GM21390 (cell line): ENCODE results near the gene TARBP1.
"Not testable (repeated sequence)": the region's sequence is repeated elsewhere in the genome, so short reads cannot be mapped to it uniquely, and the experiment has no call there.

Source experiments
- ATAC-seq: cut with Tn5 transposase; IDR thresholded peaks from one replicate; pipeline ENCODE4 v1.9.1; 2021; ENCODE audit not compliant: unreplicated experiment

The TARBP1 gene

DNA sequence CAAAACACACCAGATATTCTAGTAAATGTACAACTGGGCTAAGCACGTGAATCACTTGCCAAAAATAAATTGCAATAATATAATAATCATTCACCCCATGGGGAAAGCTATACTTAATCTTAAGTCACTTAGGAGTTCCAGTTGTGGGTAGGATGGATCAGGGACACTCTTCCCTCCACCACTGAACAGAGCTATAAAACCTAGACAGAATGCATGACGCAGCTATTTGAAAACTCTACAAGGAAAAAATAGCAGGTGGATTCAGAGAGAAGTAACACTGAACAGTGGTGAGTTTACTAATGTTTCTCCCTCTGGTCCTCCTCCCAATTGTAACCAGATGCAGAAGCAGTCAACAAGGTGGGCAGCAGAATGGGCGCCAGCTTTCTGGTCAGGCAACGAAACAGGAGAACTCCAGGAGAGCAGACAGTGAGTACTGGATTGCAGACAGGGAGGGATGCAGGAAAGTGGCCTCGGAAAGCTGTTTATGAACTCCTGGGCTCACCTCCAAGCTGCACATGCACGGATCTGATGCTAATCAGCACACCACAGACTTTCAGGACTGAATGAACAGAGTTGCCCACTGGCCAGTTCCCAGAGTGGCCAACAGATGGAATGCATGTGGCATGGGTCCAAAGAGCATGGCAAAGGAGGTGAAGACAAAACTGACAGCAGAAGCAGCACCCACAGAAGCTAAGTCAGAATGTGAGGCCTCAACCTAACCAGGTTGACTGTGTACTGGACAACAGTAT, 41.4 kb downstream of the TARBP1 start:
- no peak for ATAC-seq

DNA sequence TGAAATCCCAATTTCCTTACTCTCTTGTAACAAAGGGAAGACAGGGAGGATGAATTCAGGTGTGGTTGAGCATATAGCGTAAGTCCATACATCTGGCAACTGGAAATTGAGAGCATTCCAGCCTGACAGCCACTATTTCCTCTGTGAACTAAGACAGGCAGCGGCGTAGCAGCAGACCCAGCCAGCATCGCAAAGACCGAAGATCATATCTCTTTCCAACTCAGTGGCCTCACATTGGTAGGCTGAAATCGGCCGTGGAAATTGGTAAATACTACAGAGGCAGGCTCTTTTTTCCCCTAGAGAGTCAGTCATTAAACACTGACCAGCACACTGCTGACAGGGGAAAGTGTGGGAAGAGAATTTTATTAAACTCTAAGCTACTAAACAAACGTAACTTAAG, 43.4 kb downstream of the TARBP1 start:
- no peak for ATAC-seq

DNA sequence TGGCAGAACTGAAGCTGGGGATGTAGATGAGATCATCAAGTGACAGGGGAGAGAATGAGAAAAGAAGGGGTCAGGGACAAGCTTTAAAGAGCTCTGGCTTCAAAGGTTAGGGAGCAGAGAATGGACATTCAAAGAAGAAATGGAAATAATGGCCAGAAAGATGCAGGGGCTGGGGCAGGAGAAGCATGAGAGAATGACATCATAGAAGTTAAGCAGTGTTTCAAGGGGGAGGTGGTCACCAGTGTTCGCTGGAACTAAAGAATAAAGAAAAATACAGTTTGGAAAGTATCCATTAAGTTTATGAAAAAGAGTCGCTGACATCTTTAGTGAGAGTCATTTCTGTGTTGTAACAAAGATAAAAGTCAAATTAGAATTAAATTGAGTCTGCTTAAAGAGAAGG, 44.3 kb downstream of the TARBP1 start:
- no peak for ATAC-seq

DNA sequence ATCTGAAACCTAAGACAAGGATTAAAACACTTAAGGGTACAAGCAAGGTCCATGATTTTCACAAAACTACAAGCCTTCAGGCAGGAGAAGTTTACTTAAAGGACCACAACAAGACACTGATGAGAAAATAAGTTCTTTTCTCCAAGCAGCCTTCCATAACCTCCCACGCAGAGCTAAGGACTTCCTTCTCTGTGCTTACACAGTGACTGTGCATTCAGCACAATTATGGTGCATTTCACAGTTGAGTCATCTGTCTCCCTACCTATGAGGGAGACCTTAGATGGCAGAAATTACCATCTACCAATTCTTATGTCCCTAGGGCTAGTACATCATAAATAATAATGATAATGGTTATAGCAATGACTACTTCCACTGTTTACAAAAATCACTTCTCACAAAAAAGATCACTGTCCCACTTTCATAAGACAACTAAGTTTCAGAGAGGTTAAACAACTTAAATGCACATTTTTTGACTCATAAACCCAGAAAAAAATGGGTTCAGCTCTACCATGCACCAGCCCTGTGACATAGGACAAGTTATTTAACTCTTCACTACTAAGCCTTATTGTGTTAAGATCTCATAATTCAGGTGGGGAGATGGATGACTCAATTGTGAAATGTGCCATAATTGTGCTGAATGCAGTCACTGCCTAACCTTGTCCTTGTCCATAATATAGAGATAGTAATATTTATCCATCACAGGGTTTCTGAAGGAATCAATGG, 45.3 kb downstream of the TARBP1 start:
- ATAC-seq = peak; percentile 61

DNA sequence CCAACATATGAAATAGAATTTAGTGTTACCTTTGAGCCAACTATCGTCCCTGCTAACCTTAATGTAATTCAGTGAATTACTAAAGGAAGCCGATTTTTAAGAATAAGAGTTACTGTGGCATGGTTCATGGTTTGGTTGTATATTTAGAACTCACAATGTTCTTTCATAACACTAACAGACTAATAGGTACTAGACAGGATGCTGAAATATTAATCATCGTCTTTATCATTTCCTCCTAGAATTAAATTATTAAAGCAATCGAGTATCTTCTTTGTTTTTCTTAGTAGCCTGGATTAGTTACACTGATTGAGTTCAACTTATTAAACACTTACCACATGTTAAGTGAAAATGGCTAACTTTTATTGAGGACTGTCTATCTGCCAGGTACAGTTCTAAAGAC, 47.7 kb downstream of the TARBP1 start:
- no peak for ATAC-seq

DNA sequence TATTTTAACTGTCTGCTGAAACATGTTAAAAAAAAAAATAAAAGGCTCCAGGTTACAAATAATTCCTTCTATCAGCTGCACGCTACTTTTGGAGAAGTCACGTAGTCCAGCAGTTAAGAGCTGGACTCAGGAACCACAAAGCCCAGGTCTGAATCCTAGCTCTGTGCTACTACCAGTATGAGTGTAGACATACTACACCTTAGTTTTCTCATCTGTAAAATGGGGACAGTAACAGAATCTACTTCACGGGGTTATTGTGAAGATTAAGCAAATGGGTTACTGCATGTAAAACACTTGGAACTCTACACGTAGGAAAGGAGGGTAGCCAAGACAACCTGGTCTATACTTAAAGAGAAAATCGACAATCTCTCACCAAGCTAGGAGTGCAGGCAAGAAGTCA, 48.3 kb downstream of the TARBP1 start:
- ATAC-seq = no peak

DNA sequence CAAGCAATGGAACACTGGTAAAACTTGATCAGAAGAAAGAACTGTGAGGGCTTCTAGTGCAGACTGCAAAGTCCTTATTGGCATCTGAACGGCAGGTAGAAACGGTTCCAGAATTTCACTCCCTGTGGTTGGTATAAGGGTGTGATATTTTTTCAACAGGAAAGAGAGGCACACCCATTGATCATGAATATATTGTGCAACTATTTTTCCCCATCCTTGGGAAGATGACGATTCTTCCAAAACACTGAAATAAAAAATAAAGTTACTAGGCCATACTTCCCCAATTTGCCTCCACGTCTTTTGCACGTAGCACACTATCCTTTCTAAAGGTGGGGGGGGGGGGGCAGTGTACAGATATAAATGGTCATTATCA, 49.6 kb downstream of the TARBP1 start:
- no peak for ATAC-seq

DNA sequence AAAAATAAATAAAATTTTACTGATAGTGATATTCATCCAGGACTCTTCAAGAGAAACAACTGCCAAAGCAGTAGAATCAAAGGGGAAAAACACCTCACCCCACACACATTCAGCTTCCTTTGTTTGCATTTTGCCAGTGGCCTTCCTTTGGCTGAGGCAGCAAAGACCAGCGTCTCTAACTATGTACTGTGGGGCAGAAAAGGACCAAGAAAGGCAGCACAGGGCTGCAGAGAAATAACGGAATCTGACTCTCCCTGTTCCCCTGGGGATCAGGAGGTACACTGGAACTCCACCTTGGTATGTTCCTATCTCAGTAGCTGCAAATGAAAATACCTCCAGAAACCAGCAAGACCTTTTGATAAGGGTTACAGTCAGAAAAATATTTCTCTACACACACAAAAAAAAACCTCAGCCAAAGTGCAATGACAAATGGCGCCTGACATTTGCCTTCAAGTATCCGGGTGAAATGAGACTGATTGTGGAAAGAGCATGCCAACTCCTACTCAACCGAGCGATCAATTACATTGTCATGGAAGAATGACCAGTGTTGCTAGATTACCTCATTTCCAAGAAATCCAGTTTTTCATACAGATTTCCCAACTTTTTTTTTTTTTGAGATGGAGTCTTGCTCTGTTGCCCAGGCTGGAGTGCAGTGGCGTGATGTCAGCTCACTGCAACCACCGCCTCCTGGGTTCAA, 50.9 kb downstream of the TARBP1 start:
- ATAC-seq = no peak

DNA sequence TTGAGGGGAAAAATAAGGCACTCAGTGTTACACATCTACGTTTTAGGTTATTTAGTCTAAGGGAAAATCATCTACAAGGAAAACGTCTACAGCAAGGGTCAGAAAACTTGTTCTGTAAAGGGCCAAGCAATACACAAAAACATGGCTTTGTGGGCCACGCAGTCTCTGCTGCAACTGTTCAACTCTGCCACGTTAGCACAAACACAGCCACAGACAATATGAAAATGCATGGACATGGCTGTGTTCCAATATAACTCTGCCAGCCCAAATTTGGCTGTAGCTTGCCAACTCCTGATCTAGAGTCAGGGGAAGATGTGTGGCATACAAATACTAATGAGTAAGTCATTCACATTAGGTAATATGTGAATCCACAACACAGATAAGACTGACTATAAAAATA, 65.0 kb downstream of the TARBP1 start:
- ATAC-seq = no peak

DNA sequence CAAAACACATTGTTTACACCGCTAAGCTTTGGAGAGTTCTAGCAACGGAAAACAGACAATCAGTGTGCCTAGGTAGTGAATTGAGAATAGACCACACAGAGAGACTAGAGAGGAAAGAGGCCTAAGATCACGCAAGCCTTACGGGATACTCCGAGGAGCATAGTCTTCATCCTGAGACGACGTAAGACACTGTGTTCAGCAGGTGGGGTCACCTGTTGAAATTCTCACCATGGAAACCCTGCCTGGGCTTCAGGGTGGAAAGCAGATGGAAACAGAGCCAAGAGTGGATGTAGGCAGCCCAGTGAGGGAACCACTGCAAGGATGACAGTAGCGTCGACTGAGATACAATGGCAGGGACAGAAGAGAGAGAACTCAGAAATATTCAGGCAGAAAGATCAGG, 65.5 kb downstream of the TARBP1 start:
- ATAC-seq = no peak

DNA sequence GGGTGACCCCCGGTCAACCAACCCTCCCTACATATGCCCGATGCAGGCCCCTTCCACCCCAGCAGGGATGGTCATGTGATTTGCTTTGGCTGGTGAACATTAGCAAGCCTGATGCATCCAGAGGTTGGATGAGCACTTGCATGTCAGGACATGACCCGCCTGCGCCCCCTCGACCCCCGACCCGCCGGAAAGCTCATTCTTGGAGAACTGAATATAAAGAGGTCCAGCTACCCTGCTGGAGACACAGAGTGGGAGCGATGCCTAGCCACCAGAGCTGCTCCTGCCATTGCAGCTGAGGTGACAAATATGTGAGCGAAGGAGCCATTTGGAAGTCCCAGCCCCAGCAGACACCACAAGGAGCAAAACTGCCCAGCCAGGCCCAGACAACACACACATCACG, 66.1 kb downstream of the TARBP1 start:
- ATAC-seq = no peak

DNA sequence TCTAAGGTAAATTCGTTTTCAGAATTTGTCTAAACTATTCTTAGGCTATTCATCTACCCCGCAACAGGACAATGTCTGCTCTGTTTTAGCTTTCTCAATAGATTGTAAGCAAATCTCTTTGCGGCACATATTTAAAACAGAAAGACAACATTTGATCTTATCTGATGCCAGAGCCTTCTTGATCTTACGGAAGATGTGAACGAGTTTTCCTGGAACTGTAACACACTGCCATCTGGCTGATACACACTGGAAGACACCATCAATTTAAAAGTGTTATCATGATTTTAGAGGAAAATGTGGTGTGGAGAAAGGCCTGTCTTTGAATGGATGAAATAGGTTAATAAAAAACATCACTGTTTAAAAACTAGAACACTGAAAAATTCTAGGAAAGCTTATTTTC, 69.7 kb downstream of the TARBP1 start:
- no peak for ATAC-seq

DNA sequence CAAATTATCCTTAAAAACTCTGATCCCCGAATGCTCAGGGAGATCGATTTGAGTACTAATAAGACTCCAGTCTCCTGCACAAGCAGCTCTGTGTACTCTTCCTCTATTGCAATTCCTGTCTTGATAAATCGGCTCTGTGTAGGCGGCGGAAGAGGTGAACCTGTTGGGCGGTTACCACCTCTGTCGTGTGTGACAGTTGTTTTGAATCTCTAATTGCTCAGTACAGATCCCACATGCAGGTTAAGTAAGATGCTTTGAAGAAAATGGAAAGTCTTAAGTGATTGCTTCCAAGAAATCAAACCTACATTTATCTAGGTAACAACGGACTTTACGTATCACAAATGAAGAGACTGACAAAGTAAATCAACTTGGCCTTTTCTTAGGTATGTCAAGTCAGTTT, 70.2 kb downstream of the TARBP1 start:
- ATAC-seq = no peak

DNA sequence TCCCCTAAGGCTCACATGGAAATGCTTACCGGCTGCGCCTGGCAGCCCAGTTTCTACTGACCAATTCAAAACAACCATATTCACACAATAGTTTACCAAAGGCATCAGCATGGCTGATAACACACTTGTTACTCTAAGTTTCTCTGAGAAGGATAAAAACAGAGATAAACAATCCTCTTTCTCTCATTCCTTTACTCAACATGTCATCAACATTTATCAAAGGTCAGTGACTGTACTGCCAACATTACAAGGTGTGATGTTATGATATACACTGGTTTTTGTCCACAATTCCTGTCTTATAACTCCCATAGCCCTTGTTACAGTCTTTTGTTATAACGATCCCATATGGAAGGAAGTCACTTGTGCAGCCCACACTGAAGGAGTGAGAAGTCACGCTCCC, 72.1 kb downstream of the TARBP1 start:
- no peak for ATAC-seq

DNA sequence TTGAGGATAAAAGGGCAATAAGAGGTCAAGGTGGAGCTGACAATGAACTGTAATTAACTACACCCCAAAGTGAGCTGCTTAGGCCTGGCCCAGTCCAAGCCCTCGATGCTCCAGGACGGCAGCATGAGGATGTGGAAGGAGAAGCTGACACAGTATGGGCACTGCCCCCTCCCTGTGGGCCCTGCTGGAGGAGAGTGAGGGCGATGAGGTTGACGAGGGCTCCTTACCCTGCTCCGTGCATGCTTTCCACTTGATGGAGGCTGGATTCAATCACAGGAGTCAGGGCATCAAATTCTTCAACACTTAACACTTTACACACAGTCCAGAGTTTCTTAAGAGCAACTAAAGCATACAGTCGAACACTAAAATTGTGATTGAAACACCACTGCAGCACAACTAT, 73.3 kb downstream of the TARBP1 start:
- no peak for ATAC-seq

DNA sequence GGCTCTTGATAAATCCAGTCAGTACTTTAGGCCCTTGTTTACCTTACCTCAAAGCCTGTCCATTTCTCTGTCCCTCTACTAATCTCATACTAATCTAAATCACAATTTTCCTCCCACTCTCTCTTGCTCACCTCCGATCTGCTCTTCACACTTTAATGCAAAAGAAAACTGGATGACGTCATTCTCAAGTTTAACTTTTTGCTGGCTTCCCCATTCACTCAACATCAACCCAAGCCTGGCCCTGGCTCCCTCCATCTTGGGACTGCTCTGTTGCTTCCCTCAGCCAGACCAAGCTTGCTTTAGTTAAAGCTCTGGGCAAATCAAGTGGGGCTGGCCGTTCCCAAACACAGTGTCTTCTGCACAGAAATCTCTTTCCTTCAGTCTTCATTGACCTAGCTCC, 76.0 kb downstream of the TARBP1 start:
- no peak for ATAC-seq

DNA sequence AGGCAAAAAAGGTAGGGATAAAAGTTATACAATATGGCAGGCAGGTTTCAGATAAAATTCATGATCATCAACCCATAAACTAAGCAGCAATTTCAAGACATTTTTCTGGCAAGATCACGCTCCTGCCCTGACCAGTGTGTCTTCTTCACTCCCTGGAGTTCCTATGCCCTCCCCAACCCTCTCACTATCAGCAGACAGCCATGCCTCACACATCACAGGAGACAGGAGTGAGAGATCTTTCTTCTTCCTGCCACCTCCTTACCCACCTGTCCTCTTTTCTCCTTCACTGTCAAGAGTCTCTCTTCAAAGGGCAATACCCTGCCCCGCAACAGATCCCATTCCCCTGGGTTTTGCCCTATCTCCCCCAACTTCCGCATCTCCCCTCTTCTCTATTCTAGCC, 77.3 kb downstream of the TARBP1 start:
- no peak for ATAC-seq

DNA sequence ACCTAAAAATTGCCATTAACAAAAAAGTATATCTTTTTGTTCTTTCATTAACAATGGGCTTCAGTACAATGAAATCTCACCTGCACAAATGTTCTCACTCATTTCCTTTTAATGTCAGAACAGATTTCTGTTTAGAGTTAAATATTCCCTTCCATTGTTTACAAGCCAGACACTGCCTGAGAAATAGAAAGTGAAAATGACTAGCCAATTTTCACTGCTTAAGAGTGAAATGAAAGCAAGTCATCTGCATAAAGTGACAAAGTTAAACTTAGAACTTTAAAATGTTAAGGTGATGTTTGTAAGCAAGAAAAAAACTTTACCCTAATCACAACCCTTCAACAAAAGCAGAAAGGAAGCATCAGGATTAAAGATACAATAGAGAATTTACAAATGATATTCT, 78.2 kb downstream of the TARBP1 start:
- ATAC-seq = peak; percentile 51

DNA sequence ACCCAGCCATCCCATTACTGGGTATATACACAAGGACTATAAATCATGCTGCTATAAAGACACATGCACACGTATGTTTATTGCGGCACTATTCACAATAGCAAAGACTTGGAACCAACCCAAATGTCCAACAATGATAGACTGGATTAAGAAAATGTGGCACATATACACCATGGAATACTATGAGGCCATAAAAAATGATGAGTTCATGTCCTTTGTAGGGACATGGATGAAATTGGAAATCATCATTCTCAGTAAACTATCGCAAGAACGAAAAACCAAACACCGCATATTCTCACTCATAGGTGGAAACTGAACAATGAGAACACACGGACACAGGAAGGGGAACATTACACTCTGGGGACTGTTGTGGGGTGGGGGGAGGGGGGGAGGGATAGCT, 79.5 kb downstream of the TARBP1 start:
- ATAC-seq = not testable (repeated sequence)

DNA sequence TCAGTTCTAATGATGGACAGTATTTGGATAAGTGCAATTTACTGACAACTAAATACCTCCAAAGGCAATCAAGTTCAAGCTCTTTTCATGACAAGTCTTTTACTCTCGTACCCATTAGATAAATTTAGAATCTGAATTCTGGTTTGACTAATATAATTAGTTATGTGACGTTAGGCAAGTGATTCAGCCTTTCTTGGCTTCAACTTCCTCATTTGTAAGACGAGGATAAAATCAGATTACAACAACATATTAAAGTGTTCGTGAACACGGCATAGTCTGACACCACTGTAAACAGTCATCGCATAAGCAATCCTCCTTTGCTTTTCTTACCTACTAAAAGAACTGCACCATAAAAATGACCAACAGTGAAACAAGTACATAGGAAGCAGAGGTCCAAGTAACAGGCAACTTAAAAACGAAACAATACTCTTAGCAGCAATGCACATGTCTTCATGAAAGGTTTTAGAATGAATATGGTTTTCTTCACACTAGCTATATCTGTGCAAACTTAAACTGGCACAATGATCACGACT, 80.1 kb downstream of the TARBP1 start:
- peak; percentile 54 for ATAC-seq

DNA sequence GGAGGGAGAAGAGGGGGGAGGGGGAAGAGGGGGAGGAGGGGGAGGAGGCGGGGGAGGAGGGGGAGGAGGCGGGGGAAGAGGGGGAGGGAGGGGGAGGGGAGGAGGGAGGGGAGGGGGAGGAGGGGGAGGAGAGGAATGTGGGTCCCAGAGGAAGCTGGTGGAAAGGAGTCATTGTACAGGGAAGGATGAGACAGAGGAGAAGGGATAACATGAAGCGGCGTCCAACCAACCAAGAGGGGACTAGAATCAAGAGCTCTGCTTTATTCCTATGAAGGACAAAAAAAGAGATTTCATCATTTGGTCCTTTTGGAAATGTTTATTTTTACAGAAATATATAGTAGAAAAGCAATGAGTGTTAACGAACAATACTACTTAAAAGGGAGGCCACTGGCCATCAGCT, 81.2 kb downstream of the TARBP1 start:
- ATAC-seq = no peak

DNA sequence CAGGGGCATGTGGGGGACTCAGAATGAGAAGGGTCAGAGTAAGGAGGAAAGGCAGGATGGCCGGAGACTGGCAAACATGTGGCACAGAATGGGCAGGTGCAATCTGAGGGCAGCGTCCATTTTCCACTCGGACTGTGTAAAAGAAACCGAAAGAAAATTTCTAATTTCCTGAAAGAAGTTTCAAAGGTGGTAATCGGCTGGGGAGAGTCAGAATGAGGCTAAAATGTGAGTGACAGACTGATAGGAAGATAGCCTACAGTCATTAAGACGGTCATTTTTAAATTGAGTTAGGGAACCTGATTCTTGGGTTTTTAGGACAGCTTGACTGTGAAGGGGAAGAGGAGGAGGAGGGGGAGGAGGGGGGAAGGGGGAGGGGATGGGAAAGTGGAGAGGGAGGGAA, 82.1 kb downstream of the TARBP1 start:
- ATAC-seq = no peak
